GM13977 (cell line): ENCODE data around the gene PDE1A.

Experiments
- DNase-seq: peaks from one replicate; pipeline ENCODE4 v3.0.0; 2012; ENCODE audit warnings: low spot score
- CTCF ChIP-seq: IDR thresholded peaks from 2 replicates; pipeline ENCODE4 v1.5.1; 2012; ENCODE audit warnings: mild to moderate bottlenecking, control low read depth; ENCODE audit not compliant: insufficient read depth; ENCODE audit errors: extremely low read depth, missing control alignments
- in situ Hi-C: fragments of 300-500 bp; cut with MboI; formaldehyde crosslinking; loops from one replicate; pipeline ENCODE4 v1.12.0; 2022; ENCODE audit warnings: low sequenced_read_pairs, low pct_unique_long_range_greater_than_20kb, mixed read lengths, inconsistent platforms; ENCODE audit not compliant: unreplicated experiment

The PDE1A gene

GRCh38 chr2:182097571-182098164 is 329.2 kb downstream of the PDE1A start:
- in situ Hi-C loops, result loop anchor here (25.0 kb wide), 1 partner anchor 1035 kb away; no protein-coding TSS in a partner anchor
- no peak for DNase-seq
- no peak for TF ChIP-seq CTCF

GRCh38 chr2:182090486-182090885 is 336.4 kb downstream of the PDE1A start:
- no peak for TF ChIP-seq CTCF
- no peak for DNase-seq
- in situ Hi-C loops, result loop anchor here (25.0 kb wide), 1 partner anchor 1028 kb away; no protein-coding TSS in a partner anchor
